Transverse colon (tissue), 4 donors: ENCODE data around the gene GON7. TPM values are rescaled to one million over a fixed set of nuclear protein-coding genes. Genes with fewer than 3 reads are reported as not detected.

Source experiments
- DNase-seq: peaks from one replicate; pipeline ENCODE4 v3.0.0-alpha.2; 2019
- H3K27ac ChIP-seq, 4 donors: fragments of 200-600 bp; sonication (generic); 2 replicates each; pipeline ENCODE4 v1.5.1; 2016 to 2018; ENCODE audit warnings: inconsistent platforms in 4 of 4
- H3K27me3 ChIP-seq: fragments of 200-600 bp; sonication (generic); 2 replicates; pipeline ENCODE4 v1.5.1; 2017; ENCODE audit warnings: inconsistent platforms
- H3K36me3 ChIP-seq, 4 donors: fragments of 200-600 bp; sonication (generic); 2 replicates each; pipeline ENCODE4 v1.5.1; 2017 to 2019; ENCODE audit warnings: inconsistent platforms in 4 of 4
- H3K4me1 ChIP-seq, 4 donors: fragments of 200-600 bp; sonication (generic); 2 replicates each; pipeline ENCODE4 v1.5.1; 2017 to 2020; ENCODE audit warnings: inconsistent platforms in 4 of 4
- H3K4me3 ChIP-seq, 4 donors: fragments of 200-600 bp; sonication (generic); 1 replicate in 1 of 4; 2 replicates in 3 of 4; pipeline versions ENCODE4 v1.5.1 to v1.6.1; 2017 to 2019; ENCODE audit warnings: inconsistent platforms in 4 of 4
- H3K9me3 ChIP-seq, 2 donors: fragments of 200-600 bp; sonication (generic); 2 replicates each; pipeline ENCODE4 v1.5.1; 2017 to 2019; ENCODE audit warnings: inconsistent platforms in 2 of 2
- CTCF ChIP-seq, 5 experiments: fragments of 200-600 bp in 3 of 5; fragments of 450-650 bp in 2 of 5; sonication (generic) in 3 of 5; IDR thresholded peaks; 1 replicate in 2 of 5; 2 replicates in 3 of 5; pipeline ENCODE4 v1.5.1; 2016 to 2017; ENCODE audit warnings: antibody characterized with exemption in 5 of 5, inconsistent platforms in 3 of 5, mild to moderate bottlenecking in 2 of 5, moderate library complexity in 1 of 5
- EP300 ChIP-seq: sonication (generic); formaldehyde crosslinking; IDR thresholded peaks from one replicate; pipeline ENCODE4 v1.6.1; 2017; ENCODE audit warnings: antibody characterized with exemption, low read depth
- POLR2A ChIP-seq: fragments of 450-650 bp; IDR thresholded peaks from one replicate; pipeline ENCODE4 v1.6.1; 2016; ENCODE audit warnings: antibody characterized with exemption, mild to moderate bottlenecking, moderate library complexity
- POLR2AphosphoS5 ChIP-seq, 3 donors: sonication (generic); formaldehyde crosslinking; IDR thresholded peaks; one replicate each; pipeline ENCODE4 v1.6.1; 2016; ENCODE audit warnings: antibody characterized with exemption in 3 of 3
- WGBS, 2 donors: methylation state at CpG; one replicate each; pipeline ENCODE4 v1.1.5; 2018; ENCODE audit warnings: low coverage in 1 of 2; 5-methylcytosine and 5-hydroxymethylcytosine counted together
- in situ Hi-C, 4 donors: fragments of 200-750 bp; cut with MboI; loops; one replicate each; pipeline versions ENCODE4 v1.15.0 to v1.15.1; 2017; ENCODE audit warnings: low sequenced_read_pairs in 3 of 4, low pct_ligation_motif_present in 1 of 4, low pct_unique_long_range_greater_than_20kb in 1 of 4
- intact Hi-C: fragments of 100-400 bp; cut with DNase I; formaldehyde crosslinking; loops from one replicate; pipeline ENCODE4 v1.15.1; 2023; ENCODE audit warnings: low total_unique reads
- total RNA-seq, 4 donors: library from RNA; depleted of rRNA; stranded (reverse); fragments of >200 nt; gene quantifications; one replicate each; pipeline ENCODE4 v1.1.0, GENCODE V29; 2016

GON7 gene
- total RNA-seq, 4 donors from 2014 or later, result 4.5 to 29.4 (median 13.6) TPM

DNA sequence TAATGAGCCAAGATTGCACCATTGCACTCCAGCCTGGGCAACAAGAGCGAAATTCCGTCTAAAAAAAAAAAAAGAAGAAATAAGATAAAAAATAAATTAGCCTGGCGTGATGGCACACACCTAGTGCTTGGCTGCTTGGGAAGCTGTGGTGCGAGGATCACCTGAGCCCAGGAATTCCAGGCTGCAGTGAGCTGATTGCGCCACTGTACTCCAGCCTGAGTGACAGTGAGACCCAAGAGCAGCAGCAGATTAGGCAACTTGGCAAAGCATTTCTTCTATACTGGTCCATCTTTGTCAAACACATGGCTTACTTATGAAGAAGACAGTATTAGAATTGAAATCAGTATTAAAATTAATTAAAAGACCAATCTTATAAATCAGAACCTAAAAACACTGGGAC, 6.3 kb downstream of the GON7 start:
- Histone ChIP-seq H3K9me3 (no peaks in the 10 kb centered on the region), H3K27me3 (no peaks in the 10 kb centered on the region), H3K4me1 (peaks cover 0 to 18% (median 10%) of the 10 kb centered on the region in 4 donors), H3K36me3 (peaks cover 0 to 4% (median 0%) of the 10 kb centered on the region in 4 donors), H3K4me3 (no peak overlapping the region), H3K27ac (no peak overlapping the region)
- intact Hi-C loops (no loop called here), in situ Hi-C loops (no loop called here)
- DNase-seq, result no peak
- TF ChIP-seq EP300, result no peak
- TF ChIP-seq CTCF (IDR thresholded peaks at IDR 0.05), result no peak
- no peak for TF ChIP-seq POLR2A
- no peak for TF ChIP-seq POLR2AphosphoS5 (IDR thresholded peaks at IDR 0.05)
- 96 to 100% methylated on average over 2 to 5 of the region's 5 CpGs for WGBS, 2 donors

- in situ Hi-C loops (no loop called here), intact Hi-C loops (no loop called here)
- TF ChIP-seq CTCF (IDR thresholded peaks at IDR 0.05), result no peak
- no peak for TF ChIP-seq POLR2A
- TF ChIP-seq POLR2AphosphoS5 (IDR thresholded peaks at IDR 0.05), result no peak
- no peak for TF ChIP-seq EP300
- WGBS, 2 donors, result 77 to 83% methylated on average over 4 of the region's 4 CpGs
- H3K36me3 ChIP-seq, result peaks cover 0 to 4% (median 0%) of the 10 kb centered on the region in 4 donors
- DNase-seq, result no peak
- H3K9me3 ChIP-seq, result no peaks in the 10 kb centered on the region
- peaks cover 0 to 15% (median 7%) of the 10 kb centered on the region in 4 donors for H3K4me1 ChIP-seq
- H3K4me3 ChIP-seq, result no peak overlapping the region
- no peak overlapping the region for H3K27ac ChIP-seq
- no peaks in the 10 kb centered on the region for H3K27me3 ChIP-seq
These were observed 7.8 kb downstream of the GON7 start for GRCh38 chr14:93199031-93199430.

DNA sequence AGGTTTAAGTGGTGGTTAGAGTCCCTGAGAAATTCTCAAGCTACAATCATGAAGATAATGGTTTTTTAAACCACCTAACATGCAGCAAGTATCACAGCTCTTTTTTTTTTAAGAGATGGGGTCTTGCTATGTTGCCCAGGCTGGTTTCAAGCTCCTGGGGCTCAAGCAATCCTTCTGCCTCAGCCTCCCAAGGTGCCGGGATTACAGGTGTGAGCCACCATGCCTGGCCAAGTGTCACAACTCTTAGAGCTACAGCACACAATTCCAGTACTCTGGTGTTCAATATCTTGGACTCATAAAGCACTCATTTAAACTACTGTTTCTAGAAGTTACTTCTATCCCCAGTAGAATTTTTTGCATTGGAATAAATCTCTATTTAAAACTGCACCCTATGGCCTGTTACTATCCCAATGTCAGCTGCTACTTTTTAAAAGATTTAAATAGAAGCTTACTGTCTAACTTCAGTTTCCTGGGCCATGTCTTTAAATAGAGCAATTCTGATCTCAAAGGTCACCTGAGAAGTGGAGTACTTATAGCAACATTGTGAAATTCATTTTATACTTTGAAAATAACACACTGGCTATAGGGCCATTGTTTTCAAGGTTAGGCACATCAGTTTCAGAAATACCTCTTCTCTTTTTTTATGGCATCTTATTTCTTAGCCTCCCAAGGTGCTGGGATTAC, 11.4 kb downstream of the GON7 start:
- no peak for DNase-seq
- H3K27ac ChIP-seq, result peak overlapping the region; percentile 23 to 73 (median 68)

DNA sequence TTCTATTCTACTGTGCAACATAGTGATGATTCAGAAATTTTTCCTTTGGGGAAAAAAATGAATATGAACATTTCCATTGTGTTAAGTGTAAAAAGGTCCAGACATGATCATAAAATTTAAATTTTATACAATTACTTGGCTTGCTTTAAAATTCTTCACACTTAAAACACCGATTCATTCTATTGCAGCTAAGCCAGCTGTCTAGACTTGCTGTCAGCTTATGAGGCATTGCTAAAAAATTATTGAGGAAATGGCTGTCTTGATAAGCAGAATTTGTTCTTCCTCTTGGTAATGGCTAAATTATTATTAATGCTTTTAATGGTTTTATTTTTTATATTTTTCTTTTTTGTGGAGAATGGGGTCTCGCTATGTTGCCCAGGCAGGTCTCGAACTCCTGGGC, 19.9 kb downstream of the GON7 start:
- intact Hi-C loops (no loop called here), in situ Hi-C loops (no loop called here)
- Histone ChIP-seq H3K27me3 (no peaks in the 10 kb centered on the region), H3K4me1 (peaks cover 16 to 29% (median 17%) of the 10 kb centered on the region in 4 donors), H3K9me3 (no peaks in the 10 kb centered on the region), H3K27ac (no peak overlapping the region), H3K4me3 (no peak overlapping the region), H3K36me3 (no peaks in the 10 kb centered on the region)
- TF ChIP-seq CTCF (IDR thresholded peaks at IDR 0.05), result no peak
- no peak for TF ChIP-seq EP300
- TF ChIP-seq POLR2AphosphoS5 (IDR thresholded peaks at IDR 0.05), result no peak
- no peak for TF ChIP-seq POLR2A
- WGBS, 2 donors, result 94 to 97% methylated on average over 3 of the region's 3 CpGs
- no peak for DNase-seq

More for the DNA sequence above, 11.4 kb downstream of the GON7 start:
- WGBS, 2 donors, result 55 to 60% methylated on average over 1 of the region's 1 CpG
- intact Hi-C loops (no loop called here), in situ Hi-C loops (no loop called here)
- H3K4me1 ChIP-seq, result peaks cover 0 to 15% (median 7%) of the 10 kb centered on the region in 4 donors
- H3K4me3 ChIP-seq, result no peak overlapping the region
- no peaks in the 10 kb centered on the region for H3K9me3 ChIP-seq
- H3K36me3 ChIP-seq, result peaks cover 0 to 4% (median 0%) of the 10 kb centered on the region in 4 donors
- TF ChIP-seq EP300 (no peak), POLR2AphosphoS5 (IDR thresholded peaks at IDR 0.05) (no peak), POLR2A (no peak), CTCF (IDR thresholded peaks at IDR 0.05) (no peak)
- no peaks in the 10 kb centered on the region for H3K27me3 ChIP-seq
